HG03097 (cell line): ENCODE measurements around the gene KNCN.
A peak's percentile ranks its signal among the peaks of the same experiment; 100 is the strongest.

Experiments used
- ATAC-seq: cut with Tn5 transposase; IDR thresholded peaks from one replicate; pipeline ENCODE4 v1.9.1; 2021; ENCODE audit not compliant: unreplicated experiment, low FRiP score

Gene KNCN

GRCh38 chr1:46546210-46546609, 5.2 kb downstream of the KNCN start:
- ATAC-seq = no peak

- no peak for ATAC-seq
Measured at GRCh38 chr1:46545784-46546183, 5.7 kb downstream of the KNCN start.

GRCh38 chr1:46544561-46545240, 6.7 kb downstream of the KNCN start:
- ATAC-seq = no peak

- ATAC-seq = no peak
Measured at GRCh38 chr1:46543761-46544560, 7.5 kb downstream of the KNCN start.

- ATAC-seq = no peak
Measured at GRCh38 chr1:46543382-46543760, 8.1 kb downstream of the KNCN start.

- ATAC-seq = no peak
Measured at GRCh38 chr1:46539972-46540371, 11.5 kb downstream of the KNCN start.

- no peak for ATAC-seq
Measured at GRCh38 chr1:46538147-46538546, 13.3 kb downstream of the KNCN start.

GRCh38 chr1:46537651-46538050, 13.8 kb downstream of the KNCN start:
- ATAC-seq = no peak

GRCh38 chr1:46536527-46536926, 14.9 kb downstream of the KNCN start:
- ATAC-seq = no peak

- no peak for ATAC-seq
Measured at GRCh38 chr1:46535063-46535462, 16.4 kb downstream of the KNCN start.

GRCh38 chr1:46533179-46533864, 18.1 kb downstream of the KNCN start:
- ATAC-seq = no peak

- ATAC-seq = no peak
Measured at GRCh38 chr1:46532498-46533178, 18.8 kb downstream of the KNCN start.

- no peak for ATAC-seq
Measured at GRCh38 chr1:46532095-46532494, 19.4 kb downstream of the KNCN start.

GRCh38 chr1:46530791-46531409, 20.5 kb downstream of the KNCN start:
- ATAC-seq = no peak

GRCh38 chr1:46530311-46530710, 21.1 kb downstream of the KNCN start:
- ATAC-seq = no peak

GRCh38 chr1:46529031-46529630, 22.3 kb downstream of the KNCN start:
- no peak for ATAC-seq

- no peak for ATAC-seq
Measured at GRCh38 chr1:46528297-46528955, 23.0 kb downstream of the KNCN start.

- peak; percentile 65 for ATAC-seq
Measured at GRCh38 chr1:46527474-46528296, 23.8 kb downstream of the KNCN start.
